HFFc6 (cell line): ENCODE results near the gene POLR2J. TPM values are rescaled to one million over a fixed set of nuclear protein-coding genes. Genes with fewer than 3 reads are reported as not detected.
"Not testable (repeated sequence)": the region's sequence is repeated elsewhere in the genome, so short reads cannot be mapped to it uniquely, and the experiment has no call there.

Experiments used
- DNase-seq: peaks from one replicate; pipeline ENCODE4 v3.0.0-alpha.2; 2018
- H3K27ac Mint-ChIP-seq: 2 replicates; pipeline ENCODE4 v1.8.0; 2020; ENCODE audit warnings: mild to moderate bottlenecking, mixed read lengths
- H3K27me3 Mint-ChIP-seq: 2 replicates; pipeline ENCODE4 v1.8.0; 2021; ENCODE audit warnings: mild to moderate bottlenecking, moderate library complexity, mixed read lengths; ENCODE audit not compliant: insufficient read depth
- H3K36me3 Mint-ChIP-seq: 2 replicates; pipeline ENCODE4 v1.8.0; 2021; ENCODE audit warnings: low read depth, mixed read lengths
- H3K4me1 Mint-ChIP-seq: 2 replicates; pipeline ENCODE4 v1.8.0; 2020; ENCODE audit warnings: low read depth, mixed read lengths
- H3K4me3 Mint-ChIP-seq: 2 replicates; pipeline ENCODE4 v1.8.0; 2020; ENCODE audit warnings: mild to moderate bottlenecking, moderate library complexity, mixed read lengths
- H3K9me3 Mint-ChIP-seq: 2 replicates; pipeline ENCODE4 v1.8.0; 2020; ENCODE audit warnings: mild to moderate bottlenecking, mixed read lengths
- total RNA-seq, 6 experiments: library from RNA; stranded (reverse); fragmentation: NEBNext Ultra II Directional; extraction: Animal tissue kit (Norgen Biotek cat#: 25700); gene quantifications; 2 replicates in 1 of 6; 3 replicates in 5 of 6; pipeline ENCODE4 v1.2.3, GENCODE V29; 2021
- TF ChIP-seq, protein P1 (sequence below): fragments of 200-600 bp; sonication (generic); IDR thresholded peaks from 2 replicates; pipeline ENCODE4 v1.5.0; 2021; ENCODE audit warnings: antibody characterized with exemption, mild to moderate bottlenecking

Gene POLR2J
- total RNA-seq, 6 experiments from 2014 or later: 61.8 to 76.5 (median 66.0) TPM

DNA sequence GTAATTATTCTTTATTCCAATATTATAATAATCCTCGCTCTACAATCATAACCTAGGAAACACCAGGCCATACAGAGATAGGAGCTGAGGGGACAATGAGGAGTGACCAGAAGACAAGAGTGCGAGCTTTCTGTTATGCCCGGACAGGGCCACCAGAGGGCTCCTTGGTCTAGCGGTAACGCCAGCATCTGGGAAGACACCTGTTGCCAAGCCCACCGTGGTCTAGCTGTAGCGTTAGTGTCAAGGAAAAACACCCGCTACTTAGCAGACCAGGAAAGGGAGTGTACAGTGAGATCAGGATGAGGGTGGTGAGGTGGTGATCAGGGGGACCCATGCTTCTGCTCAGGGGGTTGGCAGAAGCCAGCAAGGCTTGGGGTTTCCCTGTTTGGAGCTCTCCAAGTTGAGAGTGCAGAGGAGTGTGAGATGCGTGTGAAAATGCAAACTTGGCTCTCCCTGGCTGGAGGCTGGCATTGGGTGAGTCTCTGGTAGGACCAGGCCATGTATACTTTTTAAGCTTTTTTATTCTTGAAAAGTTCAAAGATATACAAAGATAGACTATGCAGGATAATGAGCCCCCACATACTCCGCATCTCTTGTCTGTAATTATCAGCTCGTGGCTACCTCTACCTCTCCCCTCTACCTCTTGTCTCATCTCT, 1.4 kb upstream of the POLR2J start:
- H3K9me3 Mint-ChIP-seq, H3K36me3 Mint-ChIP-seq, H3K4me1 Mint-ChIP-seq, H3K4me3 Mint-ChIP-seq, H3K27me3 Mint-ChIP-seq, H3K27ac Mint-ChIP-seq: not testable (repeated sequence)
- DNase-seq: peak; percentile 52
- TF ChIP-seq, protein P1, sequence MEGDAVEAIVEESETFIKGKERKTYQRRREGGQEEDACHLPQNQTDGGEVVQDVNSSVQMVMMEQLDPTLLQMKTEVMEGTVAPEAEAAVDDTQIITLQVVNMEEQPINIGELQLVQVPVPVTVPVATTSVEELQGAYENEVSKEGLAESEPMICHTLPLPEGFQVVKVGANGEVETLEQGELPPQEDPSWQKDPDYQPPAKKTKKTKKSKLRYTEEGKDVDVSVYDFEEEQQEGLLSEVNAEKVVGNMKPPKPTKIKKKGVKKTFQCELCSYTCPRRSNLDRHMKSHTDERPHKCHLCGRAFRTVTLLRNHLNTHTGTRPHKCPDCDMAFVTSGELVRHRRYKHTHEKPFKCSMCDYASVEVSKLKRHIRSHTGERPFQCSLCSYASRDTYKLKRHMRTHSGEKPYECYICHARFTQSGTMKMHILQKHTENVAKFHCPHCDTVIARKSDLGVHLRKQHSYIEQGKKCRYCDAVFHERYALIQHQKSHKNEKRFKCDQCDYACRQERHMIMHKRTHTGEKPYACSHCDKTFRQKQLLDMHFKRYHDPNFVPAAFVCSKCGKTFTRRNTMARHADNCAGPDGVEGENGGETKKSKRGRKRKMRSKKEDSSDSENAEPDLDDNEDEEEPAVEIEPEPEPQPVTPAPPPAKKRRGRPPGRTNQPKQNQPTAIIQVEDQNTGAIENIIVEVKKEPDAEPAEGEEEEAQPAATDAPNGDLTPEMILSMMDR: peak; percentile 69

DNA sequence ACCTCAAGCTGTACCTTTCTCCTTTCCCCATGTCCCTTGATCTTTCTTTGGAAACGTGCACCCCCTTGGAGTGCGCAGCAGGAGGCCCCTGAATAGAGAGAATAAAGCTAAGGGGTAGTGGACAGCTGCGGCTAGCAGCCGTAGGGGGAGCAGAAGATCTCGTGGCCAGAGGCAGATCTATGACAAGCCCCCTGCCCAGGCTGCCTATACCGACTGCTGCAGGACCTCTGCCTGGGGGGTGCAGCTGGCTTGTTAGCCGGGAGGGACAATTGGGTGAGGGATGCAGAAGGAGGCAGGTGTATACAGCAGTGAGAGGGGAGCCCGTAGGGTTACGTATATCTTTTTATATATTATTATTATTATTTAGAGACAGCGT, 475 bp upstream of the POLR2J start:
- not testable (repeated sequence) for H3K4me1 Mint-ChIP-seq, H3K9me3 Mint-ChIP-seq, H3K27me3 Mint-ChIP-seq, DNase-seq, H3K36me3 Mint-ChIP-seq, H3K27ac Mint-ChIP-seq, H3K4me3 Mint-ChIP-seq

DNA sequence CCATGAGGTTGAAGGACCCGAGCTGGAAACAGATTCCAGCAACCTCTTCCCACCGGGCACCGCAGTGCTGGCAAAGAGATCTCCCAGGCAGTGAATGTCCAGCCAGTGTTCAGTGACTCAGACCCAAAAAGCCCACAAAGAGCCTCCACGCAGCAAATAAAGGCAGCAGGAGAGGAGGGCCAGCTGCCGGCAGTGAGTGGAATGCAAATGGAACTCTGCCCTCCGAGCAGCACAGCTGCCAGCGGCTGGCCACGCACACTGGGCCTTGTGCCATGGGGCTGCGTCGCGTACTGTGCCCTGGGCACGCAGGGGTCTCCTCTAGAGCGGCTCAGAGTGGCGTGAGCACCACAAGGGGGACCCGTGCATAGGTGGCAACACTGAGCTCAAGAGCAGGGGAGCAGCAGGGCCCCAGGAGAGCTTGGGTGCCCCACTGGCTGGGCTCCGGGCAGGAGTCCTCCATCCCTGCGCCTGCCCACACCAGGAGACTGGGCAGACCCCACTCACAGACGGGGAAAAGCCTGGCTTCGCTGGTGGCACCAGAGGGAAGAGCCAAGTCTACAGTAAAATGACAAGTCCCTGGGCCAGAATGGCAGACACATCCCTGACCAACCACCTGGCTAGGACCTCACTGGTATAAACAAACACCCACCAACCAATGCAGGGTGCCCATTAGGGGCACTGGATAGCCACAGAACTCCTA, 3.8 kb downstream of the POLR2J start:
- DNase-seq, H3K4me3 Mint-ChIP-seq, H3K27ac Mint-ChIP-seq, H3K9me3 Mint-ChIP-seq, H3K4me1 Mint-ChIP-seq, H3K36me3 Mint-ChIP-seq, H3K27me3 Mint-ChIP-seq: not testable (repeated sequence)
- TF ChIP-seq, protein P1: peak; percentile 17; the same call in 1 of the 2 replicates

DNA sequence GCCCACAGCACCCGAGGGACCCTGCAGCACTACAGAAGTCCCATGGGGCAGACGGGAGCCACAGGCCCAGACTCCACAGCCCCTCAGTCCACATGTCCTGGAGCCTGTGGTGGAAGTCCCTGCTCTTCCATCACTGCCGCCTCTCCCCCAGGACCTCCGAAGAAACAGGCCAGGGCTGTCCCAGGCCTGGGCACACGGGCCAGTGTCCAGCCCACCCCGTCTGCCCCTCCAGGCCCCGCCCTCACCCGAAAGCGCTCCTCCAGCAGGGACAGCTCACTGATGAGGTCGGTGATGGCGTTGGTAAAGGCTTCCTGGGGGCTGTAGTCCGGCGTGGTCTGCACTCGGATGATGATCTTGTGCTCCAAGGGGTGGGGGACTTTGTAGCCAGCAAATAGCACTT, 4.6 kb downstream of the POLR2J start:
- not testable (repeated sequence) for H3K27me3 Mint-ChIP-seq, H3K36me3 Mint-ChIP-seq, H3K9me3 Mint-ChIP-seq, DNase-seq, H3K4me1 Mint-ChIP-seq, H3K27ac Mint-ChIP-seq, H3K4me3 Mint-ChIP-seq

DNA sequence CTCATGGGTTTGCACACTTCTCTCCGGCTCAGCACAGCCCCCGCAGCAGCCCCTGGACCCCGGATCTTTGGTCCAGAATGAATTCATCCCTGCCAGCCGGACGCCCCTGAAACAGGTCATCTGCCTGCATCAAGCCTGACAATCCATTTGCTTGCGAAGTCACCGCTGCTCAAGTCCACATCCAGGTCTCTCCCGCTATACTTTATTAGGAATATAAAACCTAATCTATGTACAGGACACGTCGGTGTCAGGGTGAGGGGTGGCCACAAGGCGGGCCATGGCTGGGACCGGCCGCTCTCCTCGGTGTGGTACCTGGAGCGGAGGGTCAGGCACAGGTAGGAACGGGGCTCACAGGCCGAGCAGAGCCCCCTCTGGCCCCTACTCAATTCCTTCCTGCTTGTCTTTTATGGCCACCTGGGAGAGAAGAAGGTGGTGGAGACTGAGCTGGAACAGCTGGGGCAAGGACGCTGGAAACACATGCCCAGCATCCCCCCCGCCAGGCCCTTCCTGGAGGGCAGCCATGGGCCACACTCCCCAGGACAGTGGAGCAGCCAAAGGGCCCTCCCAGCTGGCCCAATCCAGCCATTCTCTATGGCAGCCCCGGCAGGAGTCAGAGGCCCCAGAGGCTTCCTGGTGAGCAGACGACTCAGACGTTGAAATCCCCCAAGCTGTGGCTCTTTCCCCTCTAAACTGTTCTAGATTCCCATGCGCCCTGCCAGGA, 5.3 kb downstream of the POLR2J start:
- DNase-seq: no peak
- Mint-ChIP-seq H3K4me3 (no peak overlapping the region), H3K27ac (no peak overlapping the region), H3K27me3 (no peaks in the 10 kb centered on the region; the same call in 1 of the 2 replicates), H3K4me1 (no peaks in the 10 kb centered on the region), H3K9me3 (no peaks in the 10 kb centered on the region), H3K36me3 (no peaks in the 10 kb centered on the region)
- TF ChIP-seq, protein P1: no peak

DNA sequence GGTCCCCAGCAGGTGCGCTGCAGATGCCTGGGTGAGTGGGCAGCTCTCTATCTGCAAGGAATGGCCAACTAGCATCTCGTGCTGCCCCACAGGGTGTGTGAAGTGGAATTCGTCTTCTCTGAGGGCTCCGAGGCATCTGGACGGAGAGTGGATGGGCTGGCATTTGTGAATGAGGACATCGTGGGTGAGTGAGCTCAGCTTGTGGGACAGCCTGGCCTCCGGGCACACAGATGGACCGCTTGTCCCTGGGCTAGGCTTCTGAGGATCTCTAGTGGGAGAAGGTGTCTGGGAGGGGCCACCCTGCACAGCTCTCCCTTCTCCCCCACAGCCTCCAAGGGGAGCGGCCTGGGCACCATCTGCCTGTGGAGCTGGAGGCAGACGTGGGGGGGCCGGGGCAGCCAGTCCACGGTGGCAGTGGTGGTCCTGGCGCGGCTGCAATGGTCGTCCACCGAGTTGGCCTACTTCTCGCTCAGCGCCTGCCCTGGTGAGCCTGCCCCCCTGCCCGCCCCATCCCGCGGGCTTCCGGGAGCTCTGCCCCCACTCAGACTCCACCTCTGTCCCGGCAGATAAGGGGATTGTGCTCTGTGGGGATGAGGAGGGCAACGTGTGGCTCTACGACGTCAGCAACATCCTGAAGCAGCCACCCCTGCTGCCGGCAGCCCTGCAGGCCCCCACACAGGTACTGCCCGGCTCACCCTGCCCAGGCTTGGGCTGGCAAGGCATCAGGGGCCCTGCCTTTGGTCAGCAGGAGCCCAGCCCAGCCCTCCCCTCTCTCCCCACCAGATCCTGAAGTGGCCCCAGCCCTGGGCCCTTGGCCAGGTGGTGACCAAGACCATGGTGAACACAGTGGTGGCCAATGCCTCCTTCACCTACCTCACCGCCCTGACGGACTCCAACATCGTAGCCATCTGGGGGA, 6.3 kb downstream of the POLR2J start:
- Mint-ChIP-seq H3K9me3 (no peaks in the 10 kb centered on the region), H3K4me1 (no peaks in the 10 kb centered on the region), H3K27me3 (no peaks in the 10 kb centered on the region; the same call in 1 of the 2 replicates), H3K4me3 (no peak overlapping the region), H3K36me3 (no peaks in the 10 kb centered on the region), H3K27ac (no peak overlapping the region; the same call in 1 of the 2 replicates)
- no peak for DNase-seq
- TF ChIP-seq, protein P1: no peak
